ENCODE results near the gene RABGEF1.

- TF ChIP-seq CTCF (conservative IDR thresholded peaks at IDR 0.05), result no peak
- TF ChIP-seq ZFX (IDR thresholded peaks at IDR 0.05), result no peak
Observed at GRCh38 chr7:66832531-66833351, 92.2 kb downstream of the RABGEF1 start.
